B cell (primary cell): ENCODE data around the gene SLC39A8.

ENCODE experiments used
- CTCF ChIP-seq: fragments of 200-600 bp; IDR thresholded peaks from one replicate; pipeline ENCODE4 v1.8.0; 2022; ENCODE audit warnings: antibody characterized with exemption, mild to moderate bottlenecking
- EZH2 ChIP-seq: IDR thresholded peaks from 2 replicates; pipeline ENCODE4 v1.6.1; 2012; ENCODE audit warnings: borderline replicate concordance, low read depth, mild to moderate bottlenecking, moderate library complexity, low read length; ENCODE audit not compliant: insufficient read depth, poor library complexity, severe bottlenecking

- no peak for TF ChIP-seq CTCF
- no peak for TF ChIP-seq EZH2
Measured at GRCh38 chr4:102288497-102288896, 56.8 kb downstream of the SLC39A8 start.
